ENCODE data around the gene DLGAP4. TPM values are rescaled to one million over a fixed set of nuclear protein-coding genes. Genes with fewer than 3 reads are reported as not detected.

DLGAP4 gene
- total and polyA plus RNA-seq, 12 donors = 34.0 to 74.4 (median 55.6) TPM

GRCh38 chr20:36298795-36299339 lies 7.3 kb upstream of the DLGAP4 start:
- Histone ChIP-seq H3K36me3 (no peaks in the 10 kb centered on the region), H3K27ac (no peak overlapping the region), H3K27me3 (peaks cover 0 to 96% (median 81%) of the 10 kb centered on the region in 7 donors), H3K9me3 (no peaks in the 10 kb centered on the region), H3K4me3 (no peak overlapping the region), H3K4me1 (no peaks in the 10 kb centered on the region)
- DNase-seq = no peak
- TF ChIP-seq CTCF (IDR thresholded peaks at IDR 0.05) = no peak
- ATAC-seq = no peak
- whole genome bisulfite sequencing, 2 donors = 75 to 77% methylated on average over 11 of the region's 11 CpGs
- intact Hi-C loops (cut with DNase I) = no loop called here

- intact Hi-C loops (cut with DNase I) = no loop called here
- 64 to 66% methylated on average over 4 of the region's 4 CpGs for WGBS, 2 donors
- DNase-seq (no peak), ATAC-seq (no peak)
- no peak for TF ChIP-seq CTCF (IDR thresholded peaks at IDR 0.05)
- no peak overlapping the region for H3K4me3 ChIP-seq
- peaks cover 0 to 98% (median 85%) of the 10 kb centered on the region in 7 donors for H3K27me3 ChIP-seq
- no peaks in the 10 kb centered on the region for H3K4me1 ChIP-seq
- H3K27ac ChIP-seq = no peak overlapping the region
- H3K36me3 ChIP-seq = no peaks in the 10 kb centered on the region
- no peaks in the 10 kb centered on the region for H3K9me3 ChIP-seq
These were observed 6.7 kb upstream of the DLGAP4 start for GRCh38 chr20:36299459-36299858.

- no peak for TF ChIP-seq CTCF (IDR thresholded peaks at IDR 0.05)
- 56 to 61% methylated on average over 7 of the region's 7 CpGs for WGBS, 2 donors
- H3K4me3 ChIP-seq = no peak overlapping the region
- no peaks in the 10 kb centered on the region for H3K36me3 ChIP-seq
- no peak for ATAC-seq
- no peak overlapping the region for H3K27ac ChIP-seq
- no peak for DNase-seq
- peaks cover 0 to 6% (median 2%) of the 10 kb centered on the region in 9 donors for H3K4me1 ChIP-seq
- H3K9me3 ChIP-seq = no peaks in the 10 kb centered on the region
- H3K27me3 ChIP-seq = peaks cover 13 to 96% (median 94%) of the 10 kb centered on the region in 7 donors
- intact Hi-C loops (cut with DNase I) = no loop called here
These were observed 4.6 kb upstream of the DLGAP4 start for GRCh38 chr20:36301359-36302119.

- no peaks in the 10 kb centered on the region for H3K9me3 ChIP-seq
- intact Hi-C loops (cut with DNase I) = no loop called here
- H3K27ac ChIP-seq = no peak overlapping the region
- DNase-seq (no peak), ATAC-seq (no peak)
- H3K36me3 ChIP-seq = no peaks in the 10 kb centered on the region
- no peak for TF ChIP-seq CTCF (IDR thresholded peaks at IDR 0.05)
- H3K4me3 ChIP-seq = no peak overlapping the region
- WGBS, 2 donors = 25 to 32% methylated on average over 14 of the region's 14 CpGs
- H3K4me1 ChIP-seq = peaks cover 0 to 13% (median 7%) of the 10 kb centered on the region in 9 donors
- H3K27me3 ChIP-seq = peaks cover 24 to 97% (median 96%) of the 10 kb centered on the region in 7 donors
These were observed 3.0 kb upstream of the DLGAP4 start for GRCh38 chr20:36303020-36303595.

Measured in heart right ventricle (tissue), 16 donors.